ENCODE measurements around the gene VPS35.

The VPS35 gene

DNA sequence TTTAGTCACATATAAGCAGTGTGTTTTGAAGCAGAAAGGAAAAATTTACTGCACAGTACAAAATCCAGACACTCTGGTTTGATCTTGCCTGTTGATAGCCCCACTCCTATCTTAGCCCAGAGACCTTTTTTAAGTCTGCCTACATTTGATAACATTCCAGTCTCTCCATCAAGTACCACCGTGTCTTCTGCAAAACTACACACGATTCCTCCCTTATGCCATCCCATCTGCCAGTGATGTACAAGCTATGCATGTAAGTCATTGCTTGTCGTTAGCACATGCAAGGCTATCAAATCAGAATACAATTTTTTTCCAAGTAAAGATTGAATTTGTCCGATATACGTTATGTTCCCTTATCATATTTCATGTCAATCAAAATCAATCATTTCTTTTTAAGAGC, 82.7 kb downstream of the VPS35 start:
- no peak overlapping the region for H2AFZ ChIP-seq (ENCODE audit: low read depth, low read length)
- no peaks in the 10 kb centered on the region for H3K4me1 ChIP-seq (ENCODE audit: insufficient read depth, low read length)
- H3K27me3 ChIP-seq (ENCODE audit: insufficient read depth, low read length), result no peaks in the 10 kb centered on the region
- peaks cover 52% of the 10 kb centered on the region for H3K36me3 ChIP-seq (ENCODE audit: insufficient read depth, low read length)
- H3K9me3 ChIP-seq (ENCODE audit: low read length), result no peaks in the 10 kb centered on the region
- H3K4me3 ChIP-seq (ENCODE audit: low read length), result no peak overlapping the region

Measured in neuron (in vitro differentiated cells).